Activated naive CD4-positive, alpha-beta T cell treated with anti-CD3 and anti-CD28 coated beads, Interleukin-2, amount 50 U/mL, for 24 hours (primary cell): ENCODE results near the gene PRKG1.

Experiments used
- H3K27ac Mint-ChIP-seq: one replicate; pipeline ENCODE4 v1.8.0; 2021; ENCODE audit warnings: mild to moderate bottlenecking, mixed read lengths
- H3K27me3 Mint-ChIP-seq: one replicate; pipeline ENCODE4 v1.8.0; 2021; ENCODE audit warnings: mixed read lengths
- H3K36me3 Mint-ChIP-seq: one replicate; pipeline ENCODE4 v1.8.0; 2021; ENCODE audit warnings: mixed read lengths
- H3K4me1 Mint-ChIP-seq: one replicate; pipeline ENCODE4 v1.8.0; 2021; ENCODE audit warnings: mixed read lengths
- H3K4me3 Mint-ChIP-seq: one replicate; pipeline ENCODE4 v1.8.0; 2021; ENCODE audit warnings: mild to moderate bottlenecking, mixed read lengths
- H3K9me3 Mint-ChIP-seq: one replicate; pipeline ENCODE4 v1.8.0; 2021; ENCODE audit warnings: mixed read lengths

The PRKG1 gene

GRCh38 chr10:51488766-51489408 is 414.6 kb downstream of the PRKG1 start:
- Mint-ChIP-seq H3K27me3 (no peaks in the 10 kb centered on the region), H3K9me3 (no peaks in the 10 kb centered on the region), H3K27ac (no peak overlapping the region), H3K4me3 (no peak overlapping the region), H3K36me3 (no peaks in the 10 kb centered on the region), H3K4me1 (no peaks in the 10 kb centered on the region)

GRCh38 chr10:51498424-51498823 is 424.1 kb downstream of the PRKG1 start:
- no peaks in the 10 kb centered on the region for H3K4me1 Mint-ChIP-seq
- H3K27me3 Mint-ChIP-seq, result no peaks in the 10 kb centered on the region
- peaks cover 5% of the 10 kb centered on the region for H3K9me3 Mint-ChIP-seq
- H3K36me3 Mint-ChIP-seq, result no peaks in the 10 kb centered on the region
- H3K4me3 Mint-ChIP-seq, result no peak overlapping the region
- no peak overlapping the region for H3K27ac Mint-ChIP-seq

- Mint-ChIP-seq H3K4me1 (no peaks in the 10 kb centered on the region), H3K36me3 (no peaks in the 10 kb centered on the region), H3K9me3 (peaks cover 5% of the 10 kb centered on the region), H3K27ac (no peak overlapping the region), H3K4me3 (no peak overlapping the region), H3K27me3 (no peaks in the 10 kb centered on the region)
These were observed 427.1 kb downstream of the PRKG1 start for GRCh38 chr10:51501396-51501795.

GRCh38 chr10:51502124-51502523 is 427.8 kb downstream of the PRKG1 start:
- Mint-ChIP-seq H3K36me3 (no peaks in the 10 kb centered on the region), H3K27me3 (no peaks in the 10 kb centered on the region), H3K4me3 (no peak overlapping the region), H3K27ac (no peak overlapping the region), H3K9me3 (peaks cover 5% of the 10 kb centered on the region), H3K4me1 (no peaks in the 10 kb centered on the region)

GRCh38 chr10:51503378-51503777 is 429.1 kb downstream of the PRKG1 start:
- no peak overlapping the region for H3K4me3 Mint-ChIP-seq
- no peaks in the 10 kb centered on the region for H3K36me3 Mint-ChIP-seq
- peaks cover 5% of the 10 kb centered on the region for H3K9me3 Mint-ChIP-seq
- no peaks in the 10 kb centered on the region for H3K27me3 Mint-ChIP-seq
- no peaks in the 10 kb centered on the region for H3K4me1 Mint-ChIP-seq
- no peak overlapping the region for H3K27ac Mint-ChIP-seq

- no peak overlapping the region for H3K4me3 Mint-ChIP-seq
- H3K36me3 Mint-ChIP-seq, result no peaks in the 10 kb centered on the region
- H3K27me3 Mint-ChIP-seq, result no peaks in the 10 kb centered on the region
- peaks cover 5% of the 10 kb centered on the region for H3K9me3 Mint-ChIP-seq
- H3K4me1 Mint-ChIP-seq, result no peaks in the 10 kb centered on the region
- H3K27ac Mint-ChIP-seq, result no peak overlapping the region
These were observed 433.2 kb downstream of the PRKG1 start for GRCh38 chr10:51507476-51507875.

- no peaks in the 10 kb centered on the region for H3K36me3 Mint-ChIP-seq
- no peak overlapping the region for H3K4me3 Mint-ChIP-seq
- H3K9me3 Mint-ChIP-seq, result peaks cover 3% of the 10 kb centered on the region
- H3K4me1 Mint-ChIP-seq, result no peaks in the 10 kb centered on the region
- no peak overlapping the region for H3K27ac Mint-ChIP-seq
- no peaks in the 10 kb centered on the region for H3K27me3 Mint-ChIP-seq
These were observed 433.9 kb downstream of the PRKG1 start for GRCh38 chr10:51508156-51508555.

GRCh38 chr10:51510231-51510630 is 435.9 kb downstream of the PRKG1 start:
- H3K4me1 Mint-ChIP-seq, result no peaks in the 10 kb centered on the region
- no peak overlapping the region for H3K4me3 Mint-ChIP-seq
- no peaks in the 10 kb centered on the region for H3K9me3 Mint-ChIP-seq
- H3K27ac Mint-ChIP-seq, result no peak overlapping the region
- H3K27me3 Mint-ChIP-seq, result no peaks in the 10 kb centered on the region
- H3K36me3 Mint-ChIP-seq, result no peaks in the 10 kb centered on the region

GRCh38 chr10:51521605-51522004 is 447.3 kb downstream of the PRKG1 start:
- Mint-ChIP-seq H3K27ac (no peak overlapping the region), H3K4me1 (no peaks in the 10 kb centered on the region), H3K36me3 (no peaks in the 10 kb centered on the region), H3K27me3 (no peaks in the 10 kb centered on the region), H3K9me3 (no peaks in the 10 kb centered on the region), H3K4me3 (no peak overlapping the region)

GRCh38 chr10:51522858-51523257 is 448.6 kb downstream of the PRKG1 start:
- Mint-ChIP-seq H3K36me3 (no peaks in the 10 kb centered on the region), H3K9me3 (no peaks in the 10 kb centered on the region), H3K27me3 (no peaks in the 10 kb centered on the region), H3K27ac (no peak overlapping the region), H3K4me1 (no peaks in the 10 kb centered on the region), H3K4me3 (no peak overlapping the region)

- no peak overlapping the region for H3K4me3 Mint-ChIP-seq
- H3K4me1 Mint-ChIP-seq, result no peaks in the 10 kb centered on the region
- H3K9me3 Mint-ChIP-seq, result no peaks in the 10 kb centered on the region
- H3K27ac Mint-ChIP-seq, result no peak overlapping the region
- H3K36me3 Mint-ChIP-seq, result no peaks in the 10 kb centered on the region
- no peaks in the 10 kb centered on the region for H3K27me3 Mint-ChIP-seq
These were observed 449.2 kb downstream of the PRKG1 start for GRCh38 chr10:51523440-51523839.

GRCh38 chr10:51524041-51524440 is 449.8 kb downstream of the PRKG1 start:
- Mint-ChIP-seq H3K27ac (no peak overlapping the region), H3K36me3 (no peaks in the 10 kb centered on the region), H3K4me1 (no peaks in the 10 kb centered on the region), H3K4me3 (no peak overlapping the region), H3K27me3 (no peaks in the 10 kb centered on the region), H3K9me3 (no peaks in the 10 kb centered on the region)

GRCh38 chr10:51527522-51528219 is 453.4 kb downstream of the PRKG1 start:
- H3K36me3 Mint-ChIP-seq, result no peaks in the 10 kb centered on the region
- no peak overlapping the region for H3K27ac Mint-ChIP-seq
- H3K27me3 Mint-ChIP-seq, result no peaks in the 10 kb centered on the region
- H3K4me1 Mint-ChIP-seq, result no peaks in the 10 kb centered on the region
- H3K4me3 Mint-ChIP-seq, result no peak overlapping the region
- no peaks in the 10 kb centered on the region for H3K9me3 Mint-ChIP-seq

- Mint-ChIP-seq H3K9me3 (no peaks in the 10 kb centered on the region), H3K4me3 (no peak overlapping the region), H3K27ac (no peak overlapping the region), H3K27me3 (no peaks in the 10 kb centered on the region), H3K4me1 (no peaks in the 10 kb centered on the region), H3K36me3 (no peaks in the 10 kb centered on the region)
These were observed 454.2 kb downstream of the PRKG1 start for GRCh38 chr10:51528527-51528926.

GRCh38 chr10:51530541-51530940 is 456.3 kb downstream of the PRKG1 start:
- Mint-ChIP-seq H3K9me3 (no peaks in the 10 kb centered on the region), H3K4me1 (no peaks in the 10 kb centered on the region), H3K27me3 (no peaks in the 10 kb centered on the region), H3K4me3 (no peak overlapping the region), H3K27ac (no peak overlapping the region), H3K36me3 (no peaks in the 10 kb centered on the region)

- no peaks in the 10 kb centered on the region for H3K9me3 Mint-ChIP-seq
- no peak overlapping the region for H3K27ac Mint-ChIP-seq
- no peaks in the 10 kb centered on the region for H3K4me1 Mint-ChIP-seq
- H3K4me3 Mint-ChIP-seq, result no peak overlapping the region
- H3K36me3 Mint-ChIP-seq, result no peaks in the 10 kb centered on the region
- H3K27me3 Mint-ChIP-seq, result no peaks in the 10 kb centered on the region
These were observed 457.8 kb downstream of the PRKG1 start for GRCh38 chr10:51532044-51532443.

GRCh38 chr10:51542853-51543252 is 468.6 kb downstream of the PRKG1 start:
- Mint-ChIP-seq H3K36me3 (no peaks in the 10 kb centered on the region), H3K4me3 (no peak overlapping the region), H3K4me1 (no peaks in the 10 kb centered on the region), H3K9me3 (no peaks in the 10 kb centered on the region), H3K27me3 (no peaks in the 10 kb centered on the region), H3K27ac (no peak overlapping the region)
